HG03108 (cell line): Measurements from ENCODE around the gene UBR2.
"Not testable (repeated sequence)": the region's sequence is repeated elsewhere in the genome, so short reads cannot be mapped to it uniquely, and the experiment has no call there.

Source experiments
- ATAC-seq: cut with Tn5 transposase; IDR thresholded peaks from one replicate; pipeline ENCODE4 v1.9.1; 2021; ENCODE audit warnings: moderate library complexity; ENCODE audit not compliant: unreplicated experiment

The UBR2 gene

GRCh38 chr6:42615518-42615917, 51.7 kb downstream of the UBR2 start:
- ATAC-seq = no peak

- ATAC-seq = no peak
Measured at GRCh38 chr6:42616716-42617115, 52.9 kb downstream of the UBR2 start.

DNA sequence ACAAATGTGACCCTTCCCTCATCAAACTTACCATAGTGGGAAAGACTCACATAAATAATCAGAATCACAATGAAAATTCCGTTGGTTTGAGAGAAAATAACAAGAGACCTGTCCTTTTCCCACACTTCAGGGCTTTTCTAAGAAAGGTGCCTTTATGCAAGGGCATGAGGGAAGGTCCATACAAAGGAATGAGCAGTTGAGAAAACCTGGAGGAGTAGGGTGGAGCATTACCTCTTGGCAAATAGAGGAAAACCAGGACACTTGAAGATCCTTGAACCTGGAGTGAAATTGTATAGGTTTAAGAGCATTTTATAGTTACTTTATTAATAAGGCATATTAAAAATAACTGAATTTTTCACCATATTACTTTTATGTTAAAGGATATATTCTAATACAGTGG, 54.3 kb downstream of the UBR2 start:
- no peak for ATAC-seq

DNA sequence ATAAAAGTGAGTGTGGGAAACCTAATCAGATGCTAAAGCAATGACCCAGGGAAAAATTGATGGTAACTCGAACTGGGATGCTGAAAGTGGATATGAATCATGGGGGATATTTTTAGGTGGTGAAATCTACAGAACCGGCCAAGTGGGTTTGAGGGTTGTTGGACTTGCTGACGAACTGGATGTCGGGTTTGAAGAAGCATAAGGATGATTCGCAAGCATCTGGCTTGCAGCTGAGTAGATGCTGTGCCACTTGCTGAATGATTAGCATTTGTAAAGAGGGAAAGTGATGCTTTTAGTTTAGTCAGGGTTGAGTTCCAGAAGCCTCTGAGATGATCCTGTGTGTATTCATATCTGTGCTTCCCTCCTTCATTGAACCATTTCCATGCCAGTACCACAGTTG, 54.9 kb downstream of the UBR2 start:
- no peak for ATAC-seq

GRCh38 chr6:42619963-42620362, 56.1 kb downstream of the UBR2 start:
- no peak for ATAC-seq

DNA sequence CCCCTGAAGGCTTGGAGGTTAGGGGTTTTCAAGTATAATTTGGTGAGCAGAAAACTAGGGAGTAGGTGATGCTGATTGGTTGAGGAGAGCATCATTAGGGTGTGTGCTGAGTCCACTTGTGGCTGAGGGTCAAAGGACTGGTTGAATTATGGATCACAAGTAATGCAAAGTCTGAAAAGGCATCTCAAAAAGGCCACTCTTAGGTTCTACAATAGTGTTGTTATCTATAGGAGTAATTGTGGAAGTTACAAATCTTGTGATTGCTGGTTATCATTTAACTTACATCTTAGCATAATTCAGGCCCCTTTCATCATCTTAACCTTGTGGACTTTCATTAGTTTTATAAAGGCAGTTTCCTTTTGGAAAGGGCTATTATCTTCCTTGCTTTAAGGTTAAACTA, 60.8 kb downstream of the UBR2 start:
- no peak for ATAC-seq

DNA sequence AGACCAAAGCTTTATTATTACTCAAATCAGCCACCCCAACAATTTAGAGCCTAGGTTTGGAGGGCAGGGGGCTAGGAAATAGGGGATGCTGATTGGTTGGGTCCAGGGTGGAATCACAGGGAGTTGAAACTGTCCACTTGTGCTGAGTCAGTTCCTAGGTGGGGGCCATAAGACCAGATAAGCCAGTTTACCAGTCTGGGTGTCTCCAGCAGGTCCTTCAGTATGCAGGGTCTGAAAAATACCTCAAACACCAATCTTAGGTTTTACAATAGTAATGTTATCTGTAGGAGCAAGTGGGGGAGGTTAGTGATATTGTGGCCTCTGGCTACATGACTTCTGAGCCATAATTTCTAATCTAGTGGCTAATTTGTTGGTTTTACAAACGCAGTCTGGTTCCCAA, 63.2 kb downstream of the UBR2 start:
- ATAC-seq = no peak

- no peak for ATAC-seq
Measured at GRCh38 chr6:42627674-42628073, 63.8 kb downstream of the UBR2 start.

- ATAC-seq = no peak
Measured at GRCh38 chr6:42628604-42629003, 64.8 kb downstream of the UBR2 start.

DNA sequence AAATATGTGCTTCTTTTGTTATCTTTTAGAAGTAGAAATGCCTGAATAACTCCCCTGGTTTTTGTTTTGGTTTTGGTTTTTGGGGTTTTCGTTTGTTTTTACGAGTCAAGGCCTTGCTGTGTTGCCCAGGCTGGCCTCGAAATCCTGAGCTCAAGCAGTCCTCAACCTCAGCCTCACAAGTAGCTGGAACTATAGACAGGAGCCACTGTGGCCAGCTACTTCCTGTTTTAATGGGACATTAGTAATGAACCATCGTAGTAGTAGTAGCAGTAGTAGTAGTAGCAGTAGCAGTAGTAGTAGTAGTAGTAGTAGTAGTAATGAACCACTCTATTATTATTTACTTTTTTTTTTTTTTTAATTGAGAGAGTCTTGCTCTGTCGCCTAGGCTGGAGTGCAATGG, 66.0 kb downstream of the UBR2 start:
- ATAC-seq = no peak

GRCh38 chr6:42637681-42638080, 73.9 kb downstream of the UBR2 start:
- no peak for ATAC-seq

GRCh38 chr6:42642794-42643193, 79.0 kb downstream of the UBR2 start:
- no peak for ATAC-seq

DNA sequence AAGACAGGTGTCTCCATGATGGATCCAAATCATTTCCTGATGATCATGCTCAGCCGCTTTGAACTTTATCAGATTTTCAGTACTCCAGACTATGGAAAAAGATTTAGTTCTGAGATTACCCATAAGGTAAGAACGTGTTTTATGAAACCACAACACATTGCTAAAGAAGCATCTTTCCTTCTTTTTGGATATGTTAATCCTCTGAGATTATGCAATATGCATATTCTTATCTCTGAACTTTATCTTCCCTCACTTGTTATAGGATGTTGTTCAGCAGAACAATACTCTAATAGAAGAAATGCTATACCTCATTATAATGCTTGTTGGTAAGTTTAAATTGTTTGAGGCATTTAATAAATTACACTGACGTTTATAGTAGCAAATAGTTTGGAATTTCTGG, 80.4 kb downstream of the UBR2 start:
- ATAC-seq = no peak

DNA sequence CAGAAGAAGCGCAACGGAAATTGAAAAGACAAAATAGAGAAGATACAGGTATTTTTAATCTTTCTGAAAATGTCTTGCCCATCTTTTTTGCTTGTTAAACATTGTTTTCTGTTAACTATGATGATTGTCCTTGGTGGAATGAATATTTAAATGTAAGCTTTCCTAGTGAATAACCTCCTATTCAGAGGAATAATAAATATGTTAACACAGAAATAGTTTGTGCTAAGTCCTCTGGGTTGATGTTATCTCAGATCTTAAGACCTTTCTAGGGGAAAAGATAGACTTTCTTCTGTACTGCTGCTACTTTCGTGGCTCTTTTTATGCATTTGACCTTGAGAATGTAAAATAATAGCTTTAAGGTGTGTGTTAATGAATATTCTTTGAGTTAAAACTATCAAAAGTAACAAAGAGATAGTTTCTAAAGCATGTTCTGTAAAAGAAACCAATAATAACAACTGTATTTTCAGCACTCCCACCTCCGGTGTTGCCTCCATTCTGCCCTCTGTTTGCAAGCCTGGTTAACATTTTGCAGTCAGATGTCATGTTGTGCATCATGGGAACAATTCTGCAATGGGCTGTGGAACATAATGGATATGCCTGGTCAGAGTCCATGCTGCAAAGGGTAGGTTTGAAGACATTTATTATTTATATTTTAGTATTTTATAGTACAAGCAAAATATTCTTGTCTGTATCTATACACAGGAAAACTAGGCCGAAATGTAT, 88.4 kb downstream of the UBR2 start:
- no peak for ATAC-seq

GRCh38 chr6:42653851-42654250, 90.0 kb downstream of the UBR2 start:
- no peak for ATAC-seq

DNA sequence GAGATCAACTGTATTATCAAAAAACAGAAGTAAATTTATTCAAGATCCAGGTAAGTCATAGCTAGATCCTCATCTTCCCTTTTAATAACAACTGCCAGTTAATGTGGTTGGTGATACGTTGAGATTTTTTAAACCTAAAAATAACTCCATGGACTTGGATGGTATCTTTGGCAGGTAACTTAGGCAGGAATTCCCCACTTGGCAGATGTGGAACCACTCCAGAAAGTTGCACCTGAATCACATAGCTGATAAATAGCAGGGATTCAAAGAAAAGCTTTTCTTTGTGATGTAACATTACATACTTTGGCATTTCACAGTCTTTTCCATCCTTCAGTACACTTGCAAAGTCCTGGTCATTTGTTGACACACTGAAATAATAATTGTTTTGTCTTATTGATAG, 96.0 kb downstream of the UBR2 start:
- no peak for ATAC-seq

DNA sequence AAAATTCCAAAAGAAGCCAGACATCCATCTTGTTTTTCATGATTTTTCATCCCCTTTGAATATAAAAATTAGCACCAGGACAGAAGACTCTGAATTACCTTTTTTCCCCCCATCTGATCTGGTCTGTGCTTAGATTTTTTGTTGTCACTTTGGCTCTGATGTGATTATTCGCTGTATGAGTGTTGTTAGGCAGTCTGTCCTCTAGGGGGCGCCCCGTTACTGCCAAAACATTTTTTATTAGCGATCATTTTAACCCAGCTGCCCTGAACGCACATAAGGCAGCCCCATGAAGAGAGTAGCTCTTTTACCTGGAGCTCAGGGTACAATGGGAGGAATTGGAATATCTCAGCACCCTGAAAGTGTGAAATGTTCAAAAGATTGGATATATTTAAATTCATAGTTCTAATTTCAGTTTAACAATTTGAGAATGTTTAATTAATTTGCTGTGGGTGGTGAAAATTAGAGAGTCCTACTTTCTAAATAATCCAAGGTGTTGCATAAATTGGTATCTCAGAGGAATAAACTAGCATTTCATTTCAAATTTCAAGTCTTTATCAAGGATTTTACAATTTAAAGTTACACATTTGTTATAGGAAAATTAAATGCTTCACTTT, 97.8 kb downstream of the UBR2 start:
- no peak for ATAC-seq

- no peak for ATAC-seq
Measured at GRCh38 chr6:42664718-42665117, 100.9 kb downstream of the UBR2 start.

DNA sequence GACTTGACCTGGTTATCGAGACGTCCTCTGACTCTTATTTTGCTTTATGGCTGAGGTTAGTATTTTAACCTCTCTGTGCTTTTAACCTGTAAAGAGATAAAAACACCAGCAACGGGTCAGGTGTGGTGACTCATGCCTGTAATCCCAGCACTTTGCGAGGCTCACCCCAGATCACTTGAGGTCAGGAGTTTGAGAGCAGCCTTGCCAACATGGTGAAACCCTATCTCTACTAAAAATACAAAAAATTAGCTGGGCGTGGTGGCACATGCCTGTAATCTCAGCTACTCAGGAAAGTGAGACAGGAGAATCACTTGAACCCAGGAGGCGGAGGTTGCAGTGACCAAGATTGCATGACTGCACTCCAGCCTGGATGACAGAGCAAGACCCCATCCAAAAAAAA, 110.5 kb downstream of the UBR2 start:
- ATAC-seq = not testable (repeated sequence)

GRCh38 chr6:42674780-42675179, 111.0 kb downstream of the UBR2 start:
- no peak for ATAC-seq

- no peak for ATAC-seq
Measured at GRCh38 chr6:42679358-42679757, 115.5 kb downstream of the UBR2 start.

GRCh38 chr6:42688281-42688680, 124.5 kb downstream of the UBR2 start:
- no peak for ATAC-seq

- no peak for ATAC-seq
Measured at GRCh38 chr6:42689371-42689770, 125.5 kb downstream of the UBR2 start.
